GM18526 (cell line): Measurements from ENCODE around the gene RAD1.

Source experiments
- POLR2A ChIP-seq: IDR thresholded peaks from 3 replicates; pipeline ENCODE4 v1.6.1; 2011; ENCODE audit not compliant: insufficient read length; ENCODE audit errors: extremely low read depth

RAD1 gene

DNA sequence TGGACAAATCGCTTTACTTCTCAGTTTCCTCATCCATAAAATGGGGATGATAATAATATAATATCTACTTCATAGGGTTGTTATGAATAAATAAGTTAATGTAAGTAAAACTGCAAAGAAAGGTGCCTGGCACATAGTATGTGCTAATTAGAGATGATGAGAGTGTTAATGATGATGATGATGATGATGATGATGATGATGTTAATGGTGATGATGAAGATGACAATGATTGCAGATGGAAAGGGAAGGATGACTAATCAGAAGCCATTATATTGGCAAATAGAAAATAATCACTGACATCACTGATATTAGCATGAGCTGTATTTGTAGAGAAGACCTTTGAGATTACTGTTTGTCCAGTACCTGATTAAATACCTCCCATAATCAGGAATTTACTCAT is 20.6 kb downstream of the RAD1 start:
- TF ChIP-seq POLR2A: no peak

- TF ChIP-seq POLR2A: no peak
Measured at GRCh38 chr5:34892414-34892813, 22.9 kb downstream of the RAD1 start.

- no peak for TF ChIP-seq POLR2A
Measured at GRCh38 chr5:34891981-34892380, 23.3 kb downstream of the RAD1 start.

DNA sequence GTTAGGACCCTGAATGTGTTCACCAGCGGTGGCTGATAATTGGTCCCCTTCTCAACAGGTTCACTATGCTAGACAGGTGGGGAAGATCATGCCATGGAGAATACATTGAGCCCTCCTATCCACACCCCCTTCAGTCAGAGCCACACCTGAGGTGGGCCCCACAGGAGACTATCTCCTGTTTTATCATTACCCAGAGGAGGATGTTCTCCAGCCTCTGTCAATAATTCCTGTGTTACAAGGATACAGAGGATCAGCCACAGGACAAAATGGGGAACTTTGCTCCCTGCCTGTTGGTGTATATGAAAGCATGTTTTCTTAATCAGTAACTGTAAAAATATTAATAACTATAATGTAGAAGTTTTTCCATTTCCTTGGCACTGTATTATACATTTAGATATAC is 25.9 kb downstream of the RAD1 start:
- TF ChIP-seq POLR2A: no peak

DNA sequence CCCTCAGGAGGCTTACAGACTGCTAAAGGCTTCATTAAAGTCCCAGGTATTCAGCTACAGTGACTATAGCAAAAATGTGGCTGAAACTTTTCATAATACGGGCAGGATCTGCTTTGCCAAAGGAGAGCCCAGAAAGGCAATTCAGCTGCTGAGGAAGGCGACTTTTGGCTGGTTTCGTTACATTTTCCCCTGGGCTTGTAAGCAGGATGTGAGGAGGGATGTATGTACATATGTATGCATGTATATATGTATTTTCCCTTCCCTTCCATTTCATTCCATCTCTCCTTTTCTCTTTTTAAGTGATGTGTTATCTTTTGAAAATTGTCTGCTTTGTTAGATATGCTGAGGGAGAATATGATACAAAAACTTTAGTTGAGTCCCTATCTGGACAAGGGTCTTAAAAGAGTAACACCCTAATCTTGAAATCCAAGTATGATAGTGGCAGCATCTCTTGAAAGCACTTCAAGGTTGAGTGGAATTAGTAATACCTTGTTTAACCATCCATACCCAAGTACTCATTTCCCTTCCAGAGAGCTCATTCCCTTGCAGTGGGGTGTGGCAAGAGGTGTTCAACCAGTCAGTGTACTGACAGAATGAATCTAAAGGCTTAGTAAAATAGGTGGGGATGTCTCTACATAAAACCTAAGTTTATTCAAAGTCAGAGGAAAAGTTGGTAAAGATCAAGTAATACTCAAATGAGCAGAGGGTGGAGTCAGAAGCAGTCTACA is 28.7 kb downstream of the RAD1 start:
- no peak for TF ChIP-seq POLR2A

DNA sequence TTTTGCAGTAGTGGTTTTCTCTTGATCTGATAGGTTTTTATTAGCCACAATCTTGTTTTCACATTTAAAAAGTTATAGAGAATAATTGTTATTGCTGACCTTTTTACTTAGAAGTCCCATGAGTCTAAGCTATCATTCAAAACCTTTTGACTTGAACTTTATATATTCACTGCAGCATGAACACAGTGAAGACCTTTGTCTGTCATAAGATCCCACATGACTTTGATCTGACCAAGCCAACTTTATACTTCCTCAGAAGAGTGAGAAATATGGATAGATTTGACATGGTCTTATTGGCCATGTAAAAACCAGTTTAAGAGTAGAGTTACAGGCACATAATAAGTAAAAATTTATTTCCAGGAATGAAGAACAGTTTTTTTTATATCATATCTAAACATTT is 34.1 kb downstream of the RAD1 start:
- TF ChIP-seq POLR2A: no peak

- no peak for TF ChIP-seq POLR2A
Measured at GRCh38 chr5:34876275-34876674, 39.0 kb downstream of the RAD1 start.

GRCh38 chr5:34870382-34870781 is 44.9 kb downstream of the RAD1 start:
- TF ChIP-seq POLR2A: no peak

- TF ChIP-seq POLR2A: no peak
Measured at GRCh38 chr5:34869256-34869655, 46.0 kb downstream of the RAD1 start.

DNA sequence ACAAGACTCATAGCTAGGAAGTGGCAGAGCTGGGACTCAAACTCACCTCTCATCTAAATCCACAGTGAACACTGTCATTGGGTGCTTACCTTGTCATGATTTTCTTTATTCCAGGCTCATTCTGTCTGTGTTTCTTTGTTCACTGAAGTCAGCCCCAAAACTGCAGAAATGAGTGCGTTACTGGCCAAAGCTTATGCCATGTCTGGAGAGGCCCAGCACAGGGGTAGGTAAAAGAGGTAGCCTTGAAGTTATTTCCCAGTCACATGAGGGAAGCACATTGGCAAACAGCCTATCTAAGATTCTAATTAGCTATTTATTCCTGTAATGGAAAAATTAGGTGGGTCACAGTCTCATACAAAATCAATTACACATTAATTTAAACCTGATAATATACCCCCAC is 46.5 kb downstream of the RAD1 start:
- TF ChIP-seq POLR2A: no peak

DNA sequence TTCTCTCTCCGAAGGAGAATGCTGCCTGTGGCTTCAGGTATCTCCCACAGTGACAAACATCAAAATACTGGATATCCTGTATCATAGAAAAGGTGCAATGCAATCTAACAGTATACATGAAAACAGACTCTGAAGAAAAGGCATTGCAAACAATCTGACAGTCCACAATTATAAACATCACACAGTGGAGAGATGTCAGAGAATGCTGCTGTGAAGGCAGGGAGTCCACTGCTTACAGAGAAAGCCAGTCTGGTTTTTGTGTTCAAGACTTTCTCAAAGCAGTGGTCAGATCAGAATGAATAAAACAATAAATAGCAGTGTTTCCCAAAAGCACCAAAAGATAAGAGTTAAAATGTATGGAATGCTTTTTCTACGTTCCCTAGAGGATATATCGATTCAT is 47.6 kb downstream of the RAD1 start:
- no peak for TF ChIP-seq POLR2A

GRCh38 chr5:34866989-34867471 is 48.3 kb downstream of the RAD1 start:
- TF ChIP-seq POLR2A: no peak

- TF ChIP-seq POLR2A: no peak
Measured at GRCh38 chr5:34865091-34865490, 50.2 kb downstream of the RAD1 start.

GRCh38 chr5:34863946-34864345 is 51.4 kb downstream of the RAD1 start:
- TF ChIP-seq POLR2A: no peak

DNA sequence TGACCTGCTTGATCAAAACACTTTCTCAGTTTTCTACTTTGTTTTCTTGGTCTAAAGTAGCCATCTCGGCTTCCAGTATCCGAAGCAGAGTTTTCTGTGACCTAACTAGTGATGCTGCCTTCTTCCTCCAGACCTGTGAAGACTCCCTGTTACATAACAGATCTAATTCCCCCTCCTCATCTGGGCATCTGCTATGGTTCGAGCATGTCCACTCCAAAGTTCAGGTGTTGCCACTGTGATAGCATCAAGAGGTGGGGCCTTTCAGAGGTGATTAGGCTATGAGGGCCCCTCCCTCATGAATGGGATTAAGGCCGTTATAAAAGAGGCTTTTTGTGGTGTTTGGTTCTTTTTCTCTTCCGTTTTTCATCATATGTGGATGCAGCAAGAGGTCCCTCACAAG is 56.1 kb downstream of the RAD1 start:
- TF ChIP-seq POLR2A: no peak

- no peak for TF ChIP-seq POLR2A
Measured at GRCh38 chr5:34858790-34859189, 56.5 kb downstream of the RAD1 start.

DNA sequence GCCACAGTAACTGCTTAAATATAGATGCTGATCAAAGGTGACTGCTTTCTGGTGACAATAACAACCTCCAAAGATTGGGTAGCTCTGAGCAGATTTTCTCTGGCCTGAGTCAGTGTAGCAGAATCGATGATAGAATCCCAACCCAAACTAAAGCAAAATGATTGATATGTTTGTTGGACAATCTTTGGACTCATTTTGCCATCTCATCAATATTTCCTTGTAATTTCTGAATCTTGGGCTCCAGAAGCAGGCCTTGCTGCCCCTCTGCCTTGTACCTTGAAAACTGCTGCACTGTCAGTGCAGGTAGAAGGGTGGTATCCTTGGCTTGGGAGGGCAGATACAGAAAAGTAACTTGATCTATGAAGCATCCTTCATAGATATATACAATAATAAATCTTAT is 57.4 kb downstream of the RAD1 start:
- TF ChIP-seq POLR2A: no peak
